ENCODE results near the gene HGFAC.

HGFAC gene

DNA sequence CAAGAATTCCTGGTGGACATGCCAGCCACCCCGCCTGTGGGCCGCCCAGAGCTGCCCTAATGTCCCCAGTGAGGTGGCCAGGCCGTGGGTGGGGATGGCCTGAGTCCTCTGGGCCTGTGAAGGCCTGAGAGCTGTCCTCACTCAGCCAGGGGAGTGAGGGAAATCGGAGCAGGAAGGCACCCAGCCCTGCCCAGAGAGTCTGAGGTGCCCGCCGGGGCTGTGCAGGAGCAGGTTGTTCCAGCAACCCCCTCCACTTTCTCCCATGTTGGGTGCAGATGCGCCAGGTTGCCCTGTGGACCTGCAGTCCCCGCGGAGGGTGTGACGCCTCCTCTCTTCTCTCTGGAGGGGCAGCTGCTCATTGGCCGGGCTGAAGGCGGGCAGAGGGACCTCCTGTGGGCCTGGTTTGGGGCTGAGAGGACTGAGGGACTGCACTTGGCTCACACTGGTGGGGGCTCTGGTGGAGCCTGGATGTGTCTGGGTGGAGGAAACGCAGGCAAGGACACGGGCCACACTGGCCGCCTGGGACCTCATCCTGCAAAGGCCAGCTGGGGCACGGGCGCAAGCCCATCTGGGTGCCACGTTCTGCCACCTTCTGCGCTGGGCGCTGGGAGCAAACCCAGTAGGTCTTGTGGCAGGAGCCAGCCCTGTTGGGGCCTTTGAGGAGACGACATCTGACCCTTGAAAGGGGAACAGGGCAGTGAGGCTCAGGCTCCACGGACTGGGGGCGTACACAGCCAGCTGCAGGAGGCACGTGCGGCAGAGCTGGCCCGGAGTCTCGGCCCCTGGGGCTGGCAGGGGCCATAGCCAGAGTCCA lies 35.4 kb downstream of the HGFAC start:
- in situ Hi-C loops (cut with MboI; ENCODE audit: low sequenced_read_pairs, unreplicated experiment) = no loop called here
- no peak for TF ChIP-seq CTCF (IDR thresholded peaks at IDR 0.05; ENCODE audit: borderline replicate concordance, control extremely low read depth, extremely low read depth, insufficient read depth, missing control alignments)
- no peak for DNase-seq (ENCODE audit: low spot score)

- no peak for TF ChIP-seq CTCF (IDR thresholded peaks at IDR 0.05; ENCODE audit: borderline replicate concordance, control extremely low read depth, extremely low read depth, insufficient read depth, missing control alignments)
- in situ Hi-C loops (cut with MboI; ENCODE audit: low sequenced_read_pairs, unreplicated experiment) = no loop called here
- no peak for DNase-seq (ENCODE audit: low spot score)
These were observed 36.1 kb downstream of the HGFAC start for GRCh38 chr4:3477750-3478430.

GRCh38 chr4:3478446-3479357 lies 36.9 kb downstream of the HGFAC start:
- in situ Hi-C loops (cut with MboI; ENCODE audit: low sequenced_read_pairs, unreplicated experiment) = no loop called here
- no peak for TF ChIP-seq CTCF (IDR thresholded peaks at IDR 0.05; ENCODE audit: borderline replicate concordance, control extremely low read depth, extremely low read depth, insufficient read depth, missing control alignments)

DNA sequence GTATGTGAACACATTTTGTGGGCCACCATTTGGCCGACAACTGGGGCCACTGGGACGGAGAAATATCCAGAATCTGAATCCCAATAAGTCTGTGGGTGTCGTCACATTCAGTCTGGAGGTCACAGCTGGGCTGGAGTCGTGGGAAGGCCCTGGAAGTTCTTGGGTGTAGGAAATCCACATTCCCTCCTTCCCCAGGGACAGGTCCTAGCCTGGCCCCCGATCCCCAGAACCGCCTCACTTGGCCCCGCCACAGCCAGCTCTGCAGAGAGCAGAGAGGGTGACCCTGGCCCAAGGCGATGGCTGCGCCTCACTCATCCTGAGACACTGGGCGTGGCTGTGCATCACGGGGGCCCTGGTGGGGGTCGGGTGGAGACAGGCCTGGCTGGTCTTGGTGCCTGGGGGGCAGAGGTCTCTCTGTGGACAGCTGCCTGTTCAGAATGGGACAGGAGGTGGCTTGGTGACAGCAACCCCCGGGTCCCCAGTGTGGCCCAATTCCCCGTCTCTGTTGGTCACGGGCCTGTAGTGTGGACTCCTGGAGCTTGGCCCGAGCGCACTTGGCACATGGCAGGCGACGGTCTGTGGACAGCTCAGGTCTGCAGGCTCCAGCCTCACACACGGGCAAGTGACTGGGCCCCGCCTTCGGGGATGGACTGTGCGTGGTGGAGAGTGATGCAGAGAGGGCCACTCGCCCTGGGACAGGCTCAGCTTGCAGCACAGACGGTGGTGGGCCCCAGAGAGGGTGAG lies 37.8 kb downstream of the HGFAC start:
- in situ Hi-C loops (cut with MboI; ENCODE audit: low sequenced_read_pairs, unreplicated experiment) = no loop called here
- no peak for TF ChIP-seq CTCF (IDR thresholded peaks at IDR 0.05; ENCODE audit: borderline replicate concordance, control extremely low read depth, extremely low read depth, insufficient read depth, missing control alignments)

More at GRCh38 chr4:3478446-3479357, 36.9 kb downstream of the HGFAC start:
- DNase-seq (ENCODE audit: low spot score) = no peak

DNA sequence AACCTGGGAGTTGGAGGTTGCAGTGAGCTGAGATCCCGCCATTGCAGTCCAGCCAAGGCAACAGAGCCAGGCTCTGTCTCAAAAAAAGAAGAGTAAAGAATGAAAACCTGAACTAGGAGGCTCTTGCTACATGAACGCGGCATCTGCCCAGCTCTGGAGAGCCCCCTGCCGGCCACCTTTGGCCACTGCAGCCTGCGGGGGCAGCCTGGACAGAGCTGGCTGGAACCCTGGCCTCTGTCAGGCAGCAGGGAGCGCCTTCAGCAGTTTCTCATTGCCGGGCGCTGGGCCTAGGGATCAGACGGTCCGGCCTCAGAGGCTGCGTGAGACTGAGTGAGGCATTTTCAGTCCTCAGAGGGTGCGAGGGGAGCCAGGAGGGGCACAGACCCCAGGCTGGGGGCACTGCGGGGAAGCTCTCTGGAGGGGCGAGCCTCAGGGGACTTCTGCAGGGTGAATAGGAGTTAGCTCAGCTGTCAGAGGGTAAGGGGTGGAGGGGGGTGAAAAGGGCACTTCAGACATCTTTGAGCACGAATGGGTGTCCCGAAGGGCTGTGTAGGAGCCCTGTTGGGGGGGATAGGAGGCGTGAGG lies 38.9 kb downstream of the HGFAC start:
- TF ChIP-seq CTCF (IDR thresholded peaks at IDR 0.05; ENCODE audit: borderline replicate concordance, control extremely low read depth, extremely low read depth, insufficient read depth, missing control alignments) = peak; percentile 94
- peak; percentile 91 for DNase-seq (ENCODE audit: low spot score)
- in situ Hi-C loops (cut with MboI; ENCODE audit: low sequenced_read_pairs, unreplicated experiment) = no loop called here

More for the DNA sequence above, 37.8 kb downstream of the HGFAC start:
- DNase-seq (ENCODE audit: low spot score) = no peak
